Glomerular endothelial cell (primary cell): ENCODE results near the gene PRKAR1B. TPM values are rescaled to one million over a fixed set of nuclear protein-coding genes. Genes with fewer than 3 reads are reported as not detected.

Experiments
- DNase-seq: peaks from one replicate; pipeline ENCODE4 v3.0.0-alpha.2; 2011; ENCODE audit warnings: low read depth, low spot score; ENCODE audit errors: extremely low read depth
- total RNA-seq: library from RNA; depleted of rRNA; stranded (reverse); fragments of >200 nt; gene quantifications from 2 replicates; pipeline ENCODE4 v1.2.3, GENCODE V29; 2015

The PRKAR1B gene
- total RNA-seq, 1 donor from 2014 or later = 34.3 TPM

DNA sequence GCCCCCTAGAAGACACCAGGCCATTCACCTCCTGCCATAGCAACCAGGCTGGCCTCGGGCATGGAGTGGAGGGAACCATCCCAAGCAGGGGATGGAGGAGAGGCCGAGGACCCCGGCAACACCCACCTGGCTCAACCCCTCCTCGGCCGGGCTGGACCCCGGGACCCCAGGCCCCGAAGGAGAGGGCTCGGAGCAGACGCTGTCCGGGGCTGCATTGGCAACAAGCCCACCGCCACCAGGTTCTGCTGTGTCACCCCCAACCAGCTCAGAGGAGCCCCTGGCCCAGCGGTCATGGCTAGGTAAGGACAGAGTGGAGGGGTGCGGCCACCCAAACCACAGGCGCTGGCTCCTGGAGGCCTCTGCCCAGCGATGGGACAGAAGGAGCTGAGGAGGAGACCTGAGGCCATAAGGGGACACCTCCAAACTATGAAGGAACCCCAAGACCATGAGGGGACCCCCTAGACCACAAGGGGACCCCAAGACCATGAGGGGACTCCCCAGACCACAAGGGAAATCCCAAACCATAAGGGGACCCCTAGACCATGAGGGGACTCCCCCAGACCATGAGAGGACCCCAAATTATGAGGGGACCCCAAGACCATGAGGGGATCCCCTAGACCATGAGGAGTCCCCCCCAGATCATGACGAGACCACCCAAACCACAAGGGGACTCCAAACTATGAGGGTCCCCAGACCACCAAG lies 132.7 kb downstream of the PRKAR1B start:
- no peak for DNase-seq

DNA sequence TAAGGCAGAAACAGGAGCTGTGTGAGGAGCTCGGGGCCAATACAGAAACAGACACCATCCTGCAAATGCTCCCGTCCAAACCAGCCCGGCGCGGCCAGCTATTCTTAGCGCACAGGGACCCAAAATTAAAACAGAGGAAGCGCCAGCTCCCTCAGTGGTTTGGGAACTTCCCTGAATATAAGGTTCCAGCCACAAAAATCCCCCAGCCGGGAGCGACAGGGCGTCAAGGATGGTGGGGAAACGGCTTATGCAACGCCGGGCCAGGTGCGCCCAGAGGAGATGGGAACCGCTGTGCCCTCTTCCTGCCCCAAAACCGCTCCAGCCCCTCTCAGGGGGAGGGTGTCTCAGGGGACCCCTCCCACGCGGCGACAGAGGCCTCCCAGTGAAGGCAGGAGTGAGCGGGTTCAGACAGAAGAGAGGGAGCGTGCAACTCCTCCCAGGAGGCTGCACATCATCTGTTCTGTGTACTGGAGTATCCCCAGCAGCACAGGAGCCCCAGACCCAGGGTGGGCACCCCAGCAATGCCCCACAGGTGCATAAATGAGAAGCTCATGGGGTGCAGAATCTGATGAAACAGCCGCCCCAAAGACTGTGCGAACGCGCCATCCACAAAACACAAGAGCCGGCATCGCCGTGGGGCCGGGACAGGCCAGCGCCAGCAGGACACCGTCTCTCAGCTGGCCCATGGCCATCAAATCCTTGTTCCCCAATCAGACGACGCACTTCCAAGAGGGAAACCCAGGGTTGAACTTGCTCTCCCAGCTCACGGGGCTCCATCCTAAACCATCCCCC lies 133.6 kb downstream of the PRKAR1B start:
- DNase-seq = no peak

DNA sequence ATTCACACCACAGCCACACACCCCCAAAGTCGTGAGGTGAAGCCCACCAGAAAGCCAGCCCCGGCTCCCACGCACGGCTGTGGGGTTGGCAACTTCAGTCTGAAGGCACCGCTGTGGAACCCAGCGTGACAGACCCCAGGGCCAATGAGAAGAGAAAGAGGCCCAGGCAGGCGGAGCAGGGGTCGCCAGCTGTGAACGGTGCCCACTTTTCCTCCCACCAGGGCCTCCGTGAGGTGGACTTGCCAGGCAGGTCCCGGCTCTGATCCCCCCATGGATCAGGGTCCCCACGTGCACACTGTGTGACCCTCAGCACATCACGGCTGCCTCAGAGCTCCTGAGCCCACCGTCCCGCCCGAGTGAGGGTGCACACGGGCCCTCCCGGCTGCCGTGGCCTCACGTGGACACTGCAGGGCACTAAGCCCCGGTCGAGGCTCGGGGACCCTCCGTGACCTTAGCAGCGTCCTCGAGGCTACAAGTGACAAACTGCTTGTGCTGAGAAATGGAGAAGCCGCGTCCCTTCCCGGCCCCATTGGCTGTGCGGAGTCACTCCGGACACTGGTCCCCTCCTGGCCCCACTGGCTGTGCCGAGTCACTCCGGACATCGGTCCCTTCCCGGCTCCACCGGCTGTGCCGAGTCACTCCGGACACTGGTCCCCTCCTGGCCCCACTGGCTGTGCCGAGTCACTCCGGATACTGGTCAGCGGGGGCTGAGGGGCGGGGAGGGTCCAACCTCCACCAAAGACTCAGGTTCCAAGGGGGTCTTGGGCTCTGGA lies 135.0 kb downstream of the PRKAR1B start:
- no peak for DNase-seq

DNA sequence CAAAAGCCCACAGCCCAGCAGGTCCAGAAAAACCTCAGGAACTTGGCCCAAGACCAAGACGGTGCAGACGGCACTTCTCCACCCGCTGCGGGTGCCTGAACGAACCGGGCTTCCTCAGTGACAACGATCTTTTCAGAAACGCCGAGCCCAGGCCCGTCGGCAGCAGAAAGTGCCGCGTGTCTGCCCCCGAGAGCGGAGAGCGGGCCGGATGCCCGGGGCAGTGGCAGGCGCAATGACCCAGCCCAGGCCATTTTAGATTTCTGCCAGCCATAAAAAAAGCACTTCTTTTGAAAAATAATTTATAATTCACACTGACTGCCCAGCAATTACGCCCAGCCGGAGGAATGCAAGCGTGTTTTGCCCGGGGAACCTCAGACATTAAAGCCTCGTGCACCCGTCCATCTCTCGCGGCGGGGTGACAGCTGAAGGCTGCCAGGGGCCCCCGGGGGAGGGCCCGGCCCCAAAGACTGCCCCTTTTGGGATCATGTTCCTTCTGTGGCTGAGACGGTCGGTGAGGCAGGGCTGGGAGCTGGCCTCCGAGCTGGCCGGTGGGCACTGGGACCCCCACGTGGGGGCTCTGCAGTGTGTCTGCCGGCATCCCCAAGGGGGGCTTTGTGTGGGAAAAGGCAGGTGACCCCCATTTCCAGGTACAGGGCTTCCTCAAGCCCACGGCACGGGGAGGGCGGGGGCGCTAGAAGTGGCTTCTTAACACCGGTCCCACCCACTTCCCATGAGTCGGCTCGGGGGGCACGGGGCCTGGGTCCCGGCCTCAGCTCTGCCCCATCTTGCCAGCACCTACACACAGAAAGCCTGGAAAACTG lies 136.1 kb downstream of the PRKAR1B start:
- DNase-seq = no peak

DNA sequence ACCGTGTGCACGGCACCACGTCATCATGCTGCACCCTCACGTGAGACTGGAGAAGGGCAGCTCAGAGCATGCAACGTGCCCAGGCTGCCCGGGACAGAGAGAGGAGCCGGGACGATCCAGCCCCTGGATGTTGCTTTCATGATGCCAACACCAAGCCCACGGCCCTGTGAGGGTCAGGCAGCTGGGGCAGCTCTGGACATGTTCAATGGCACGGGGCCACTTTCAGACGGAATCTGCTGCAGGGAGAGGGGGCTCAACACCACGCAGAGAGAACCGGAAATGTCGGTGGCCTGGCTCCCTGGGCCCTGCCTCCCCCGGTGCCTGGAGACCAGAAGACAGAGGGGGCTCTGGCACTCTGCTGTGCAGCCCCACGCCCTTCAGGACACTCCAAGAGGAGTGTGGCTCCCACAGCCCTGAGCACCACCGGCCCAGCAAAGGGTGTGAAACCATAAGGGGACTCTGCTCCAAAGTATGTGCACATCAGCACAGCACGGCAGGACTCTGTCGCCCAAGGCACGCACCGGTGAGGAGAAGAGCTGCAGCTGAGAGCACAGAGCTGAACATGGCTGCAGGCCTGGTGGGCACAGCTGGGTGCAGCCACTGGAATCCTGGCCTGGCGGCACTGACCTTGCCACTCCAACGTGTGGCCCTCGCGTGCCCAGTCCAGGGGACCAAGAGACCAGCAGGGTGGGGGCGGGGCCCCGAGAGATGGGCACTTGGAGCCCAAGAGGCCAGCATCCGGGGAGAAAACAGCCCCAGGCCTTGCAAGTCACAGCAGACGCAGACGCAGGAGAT lies 137.1 kb downstream of the PRKAR1B start:
- DNase-seq = no peak

DNA sequence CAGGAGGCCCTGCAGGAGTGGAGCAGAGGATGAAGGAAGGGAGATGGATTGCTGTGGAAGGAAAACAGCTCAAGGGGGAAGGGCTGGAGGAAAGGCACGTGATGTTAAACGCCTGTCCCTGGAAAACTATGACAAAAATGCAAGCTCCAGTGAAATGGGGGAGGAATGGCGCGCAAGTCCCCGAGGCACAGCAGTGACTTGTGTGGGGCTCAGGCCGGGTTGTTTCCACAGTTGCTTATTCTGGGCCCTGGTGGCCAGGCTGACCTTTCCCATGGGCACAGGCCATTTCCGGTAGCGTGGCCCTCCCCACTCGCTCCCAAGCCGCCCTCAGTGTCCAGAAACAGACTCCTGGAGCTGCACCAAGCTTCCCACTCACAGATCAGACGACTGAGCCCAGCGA lies 139.3 kb downstream of the PRKAR1B start:
- no peak for DNase-seq

DNA sequence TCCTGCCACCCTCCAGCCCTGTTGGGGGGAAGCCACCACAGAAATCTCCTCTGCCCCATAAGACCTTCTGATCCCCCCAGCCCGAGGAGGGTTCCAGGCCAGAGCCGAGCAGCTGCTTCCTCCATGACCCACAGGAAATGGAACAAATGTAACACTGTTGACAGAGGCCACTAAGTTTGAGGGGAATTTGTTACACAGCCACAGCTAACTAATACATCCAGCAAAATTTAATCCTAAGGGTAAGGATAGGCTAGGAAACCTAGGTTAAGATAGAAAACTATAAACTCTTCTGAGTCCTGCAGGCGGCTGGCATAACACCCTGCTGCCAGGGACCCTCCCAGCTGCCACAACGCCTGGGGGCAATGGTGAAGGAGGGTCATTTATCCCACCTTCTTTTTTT lies 140.6 kb downstream of the PRKAR1B start:
- no peak for DNase-seq

DNA sequence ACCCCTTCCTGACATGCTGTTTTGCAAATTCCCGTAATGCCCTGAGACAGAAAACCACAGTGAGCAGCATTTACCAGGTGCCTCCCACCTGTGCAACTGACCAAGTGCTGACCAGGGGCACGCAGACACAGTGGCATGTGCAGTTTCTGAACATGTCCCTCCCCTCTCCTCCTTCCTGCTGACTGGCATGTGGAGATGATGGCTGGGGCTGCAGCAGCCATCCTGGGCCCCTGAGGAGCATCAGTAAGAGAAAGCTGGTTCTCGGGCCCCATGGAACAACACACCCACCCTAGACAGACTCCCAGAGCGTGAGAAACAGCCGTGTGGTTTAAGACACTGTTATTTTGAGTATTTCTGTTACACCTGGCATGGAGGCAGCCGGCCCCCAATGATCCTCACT lies 141.2 kb downstream of the PRKAR1B start:
- no peak for DNase-seq

DNA sequence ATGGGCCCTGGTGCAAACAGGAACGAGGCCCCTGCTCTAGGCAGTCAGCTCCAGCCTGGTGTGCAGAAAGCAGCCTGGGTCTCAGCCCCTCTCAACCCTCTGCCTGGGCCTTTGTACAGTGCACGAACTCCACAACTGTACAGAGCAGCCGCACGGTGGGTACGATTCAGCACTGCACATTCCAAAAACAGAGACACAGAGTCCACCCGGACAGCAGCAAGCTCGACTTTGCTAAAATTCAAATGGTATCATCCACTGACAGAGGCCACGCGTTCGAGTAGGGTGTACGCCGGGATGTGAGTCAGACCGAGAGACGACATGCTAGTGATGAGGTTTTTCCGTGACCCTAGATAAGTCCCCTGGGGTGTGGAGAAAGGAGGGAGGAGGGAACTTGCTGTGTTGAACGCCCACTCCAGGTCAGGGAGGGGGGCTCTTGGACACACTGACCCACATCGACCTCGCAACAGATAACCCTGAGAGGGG lies 141.8 kb downstream of the PRKAR1B start:
- no peak for DNase-seq

DNA sequence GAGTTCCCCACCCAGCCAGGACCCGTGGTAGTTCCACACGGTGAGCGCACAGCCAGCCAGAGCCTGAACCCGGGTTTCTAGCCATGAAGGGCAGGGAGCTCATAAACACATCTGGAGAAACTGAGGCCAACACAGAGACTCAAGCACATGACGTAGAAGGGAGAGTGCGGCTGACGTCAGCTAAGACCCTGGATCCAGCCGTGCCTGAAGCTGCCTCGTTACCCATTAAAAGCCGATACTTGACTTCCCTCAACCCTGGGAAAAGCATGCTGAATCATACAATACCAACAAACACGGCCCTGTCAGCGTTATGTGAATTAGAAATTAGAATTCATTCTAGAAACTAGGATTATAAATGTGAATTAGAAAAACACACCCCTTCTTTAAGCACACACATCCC lies 142.3 kb downstream of the PRKAR1B start:
- no peak for DNase-seq

DNA sequence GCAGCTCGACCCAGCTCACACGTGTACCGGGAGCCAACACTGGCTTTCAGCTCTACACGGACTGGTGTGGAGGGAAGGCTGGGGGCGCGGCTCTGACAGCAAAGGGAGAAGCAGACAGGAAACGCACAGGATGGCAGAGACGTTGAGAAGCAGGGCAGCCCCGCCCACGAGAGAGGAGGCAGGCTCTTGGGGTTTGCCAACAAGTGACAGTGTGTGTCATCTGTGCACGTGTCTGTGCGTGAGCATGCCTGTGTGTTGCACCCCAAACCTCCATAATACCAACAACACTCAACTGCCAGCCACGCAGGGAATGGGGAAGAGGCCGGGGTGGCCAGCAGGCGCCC lies 143.0 kb downstream of the PRKAR1B start:
- DNase-seq = no peak

DNA sequence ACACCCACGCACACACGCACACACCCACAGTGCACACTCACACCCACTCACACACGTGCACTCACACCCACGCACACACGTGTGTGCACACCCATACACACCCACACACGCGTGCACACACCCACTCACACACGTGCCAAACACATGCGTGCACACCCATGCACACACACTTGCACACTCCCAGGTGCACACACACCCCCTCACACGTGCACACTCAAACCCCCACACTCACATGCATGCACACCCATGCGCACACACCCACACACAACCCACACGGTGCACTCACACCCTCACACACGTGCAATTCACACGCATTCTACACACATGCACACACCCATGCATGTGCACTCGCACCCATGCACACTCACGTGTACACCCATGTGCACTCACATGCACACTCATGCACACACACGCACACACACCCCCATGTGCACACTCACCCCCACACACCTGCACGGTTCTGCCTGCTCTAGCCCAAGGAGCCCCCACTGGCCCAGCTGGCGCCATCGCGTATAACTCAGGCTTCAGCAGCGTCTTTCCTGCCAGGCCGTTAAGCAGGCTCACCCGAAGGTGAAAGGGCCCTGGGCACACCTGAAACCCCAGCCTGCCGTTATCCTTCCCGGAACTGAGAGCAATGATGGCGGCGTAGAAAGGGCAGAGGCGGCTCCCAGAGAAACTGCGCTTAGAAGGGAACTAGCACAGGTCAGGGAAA lies 143.5 kb downstream of the PRKAR1B start:
- DNase-seq = no peak

DNA sequence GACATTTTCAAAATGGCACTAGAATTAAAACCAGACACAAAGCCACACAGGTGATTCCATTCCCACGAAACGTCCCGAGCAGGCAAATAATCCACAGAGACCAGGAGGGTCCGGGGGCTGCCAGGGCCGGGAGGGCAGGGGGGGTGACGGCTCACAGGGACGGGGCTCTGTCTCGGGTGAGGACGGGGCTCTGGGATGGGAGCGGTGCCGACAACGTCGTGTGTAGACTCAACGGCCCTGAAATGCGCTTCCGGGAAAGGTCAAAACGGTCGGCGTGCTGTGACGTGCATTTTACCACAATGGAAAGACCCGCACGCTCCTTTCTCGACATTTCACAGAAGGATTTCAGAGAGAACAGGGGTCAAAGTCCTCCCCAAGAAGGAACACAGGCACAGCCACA lies 144.2 kb downstream of the PRKAR1B start:
- DNase-seq = no peak

DNA sequence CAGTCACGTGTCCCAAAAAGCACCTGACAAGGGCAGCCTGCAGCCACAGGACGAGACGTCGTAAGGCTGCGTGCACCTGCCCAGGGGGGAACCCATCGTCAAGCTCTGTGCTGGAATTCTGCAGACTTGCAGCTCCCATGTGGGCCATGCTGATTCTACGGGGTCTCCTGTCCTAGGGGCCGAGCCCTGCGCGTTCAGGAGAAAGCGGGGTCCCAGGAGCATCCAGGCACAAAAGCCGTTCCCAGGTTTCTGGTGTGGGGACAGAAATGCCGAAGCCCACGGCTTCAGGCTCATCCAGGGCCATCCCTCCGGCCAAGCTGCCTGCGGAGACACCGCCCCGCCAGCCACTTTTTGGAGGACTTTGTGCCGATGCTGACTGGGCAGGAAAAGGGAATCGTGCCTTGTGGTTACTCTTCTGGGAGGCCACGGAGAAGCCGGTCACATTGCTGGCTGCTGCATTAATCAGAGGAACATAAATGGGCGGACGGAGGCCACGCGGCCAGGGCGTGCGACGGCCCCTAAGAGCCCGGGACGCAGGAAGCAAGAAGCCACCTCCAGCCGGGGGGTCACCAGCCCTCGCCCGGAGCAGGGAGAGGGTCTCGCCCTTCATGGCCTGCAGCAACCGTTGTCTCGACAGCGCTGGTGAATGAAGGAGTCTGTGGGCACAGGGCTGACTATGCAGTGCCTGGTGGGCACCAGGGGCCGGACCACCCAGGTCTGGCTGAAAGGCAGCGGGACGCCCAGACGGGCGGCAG lies 144.8 kb downstream of the PRKAR1B start:
- DNase-seq = no peak

DNA sequence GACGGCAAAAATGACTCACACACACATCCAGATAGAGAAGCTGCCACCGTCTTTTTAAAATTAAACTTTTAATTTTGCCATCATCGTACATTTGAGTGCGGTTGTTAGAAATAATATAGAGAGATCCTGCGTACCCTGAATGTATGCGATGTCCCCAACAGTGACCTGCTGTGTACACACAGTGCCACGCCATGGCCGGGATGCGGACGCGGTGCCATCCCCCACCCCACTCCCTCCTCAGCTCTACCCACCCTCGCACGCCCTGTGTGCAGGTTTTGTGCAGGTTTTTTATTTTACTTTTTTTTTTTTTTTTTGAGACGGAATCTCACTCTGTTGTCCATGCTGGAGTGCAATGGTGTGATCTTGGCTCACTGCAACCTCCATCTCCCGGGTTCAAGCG lies 148.7 kb downstream of the PRKAR1B start:
- DNase-seq = no peak

DNA sequence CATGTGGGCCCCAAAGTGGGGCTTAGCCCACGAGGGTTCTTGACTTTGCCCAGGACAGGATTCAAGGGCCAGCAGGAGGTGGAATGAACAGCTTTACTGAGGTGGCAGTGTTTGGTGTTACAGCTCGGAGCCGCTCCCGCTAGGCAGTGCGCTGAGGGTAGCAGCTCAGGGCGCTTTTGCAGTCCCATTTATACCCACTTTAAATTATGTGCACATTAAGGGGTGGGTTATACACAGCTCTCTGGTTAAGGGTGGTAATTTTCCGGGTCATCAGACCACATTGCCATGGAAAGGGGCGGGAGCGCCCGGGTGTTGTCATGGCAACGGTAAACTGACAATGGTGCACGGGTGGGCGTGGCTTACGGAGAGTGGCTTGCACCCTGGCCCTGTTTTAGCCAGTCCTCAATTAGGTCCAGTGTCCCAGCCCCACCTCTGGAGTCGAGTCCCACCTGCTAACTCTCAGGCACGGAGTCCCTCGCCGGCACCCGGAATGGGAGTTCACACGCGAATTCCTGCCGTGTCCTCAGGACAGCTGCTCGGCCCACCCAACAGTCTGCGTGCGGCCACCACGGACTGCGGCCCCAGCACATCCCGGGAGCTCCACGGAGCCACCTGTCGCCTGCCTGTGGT lies 149.2 kb downstream of the PRKAR1B start:
- no peak for DNase-seq

DNA sequence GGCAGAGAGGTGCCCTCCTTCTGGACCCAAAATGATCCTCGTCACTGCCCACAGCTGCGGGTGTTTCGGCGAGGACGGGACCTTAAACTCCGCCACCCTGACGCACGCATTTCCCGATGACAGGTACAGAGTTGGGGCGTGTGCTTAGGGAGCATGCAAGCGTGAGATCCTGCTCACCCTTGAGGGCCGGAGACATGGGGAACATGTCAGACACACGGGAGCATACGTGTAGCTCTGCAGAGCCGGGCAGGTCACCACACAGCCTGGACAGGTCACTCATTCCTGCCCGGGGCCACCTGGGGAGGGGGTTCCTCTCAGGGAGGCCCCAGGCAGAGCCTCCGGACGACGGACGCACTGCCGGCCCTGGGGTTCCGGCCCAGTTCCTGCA lies 149.8 kb downstream of the PRKAR1B start:
- DNase-seq = no peak
